ENCODE measurements around the gene KHDC3L. TPM values are rescaled to one million over a fixed set of nuclear protein-coding genes. Genes with fewer than 3 reads are reported as not detected.

KHDC3L gene
- total RNA-seq, result not detected in 2 replicates

GRCh38 chr6:73362358-73362757, at the start of gene KHDC3L:
KHDC3L (plus strand) TSS chr6:73362658; CDS start chr6:73362730, 72 bp downstream.

GRCh38 chr6:73353636-73354593, 8.5 kb upstream of the KHDC3L start, which contains the start of gene DPPA5:
DPPA5 (minus strand) TSS chr6:73354276; CDS start chr6:73354225, 51 bp downstream.

GRCh38 chr6:73369563-73369962, 7.1 kb downstream of the KHDC3L start, which contains the start of gene OOEP:
OOEP (minus strand) TSS chr6:73369897; CDS start chr6:73369792, 105 bp downstream.

GRCh38 chr6:73394577-73395354, 32.3 kb downstream of the KHDC3L start, which contains the start of gene DDX43:
DDX43 (plus strand) TSS chr6:73394828; CDS start chr6:73394906, 78 bp downstream.

Other genes starting within 250 kb of the KHDC3L start
- not detected in 2 replicates for gene KHDC1L, start 137.2 kb upstream of the KHDC3L start, total RNA-seq
- 3.5 and 4.2 TPM in 2 replicates for gene KHDC1, start 99.5 kb upstream of the KHDC3L start, total RNA-seq
- gene DPPA5, start 8.4 kb upstream of the KHDC3L start, total RNA-seq, result not detected in 2 replicates
- 0.78 TPM in 1 of 2 replicates, not detected in the other for gene OOEP, start 7.2 kb downstream of the KHDC3L start, total RNA-seq
- 0.08 and 1.0 TPM in 2 replicates for gene DDX43, start 32.2 kb downstream of the KHDC3L start, total RNA-seq
- gene CGAS, start 89.6 kb downstream of the KHDC3L start, total RNA-seq, result 7.1 and 8.7 TPM in 2 replicates
- gene MTO1, start 99.1 kb downstream of the KHDC3L start, total RNA-seq, result 18.2 and 20.9 TPM in 2 replicates
- gene EEF1A1, start 158.4 kb downstream of the KHDC3L start, total RNA-seq, result 14,163 and 20,877 TPM in 2 replicates

Measured in epithelial cell of alveolus of lung (primary cell).